Nephron (organoid): Measurements from ENCODE around the gene GPC5.

Experiments used
- H3K27ac Mint-ChIP-seq, 3 experiments: 2 replicates each; pipeline ENCODE4 v1.8.0; 2020; ENCODE audit warnings: mixed read lengths in 3 of 3, mild to moderate bottlenecking in 2 of 3, moderate library complexity in 1 of 3
- H3K27me3 Mint-ChIP-seq: 2 replicates; pipeline ENCODE4 v1.8.0; 2021; ENCODE audit warnings: low read depth, mild to moderate bottlenecking, moderate library complexity, mixed read lengths
- H3K36me3 Mint-ChIP-seq: 2 replicates; pipeline ENCODE4 v1.8.0; 2020; ENCODE audit warnings: low read depth, mixed read lengths
- H3K4me1 Mint-ChIP-seq: 2 replicates; pipeline ENCODE4 v1.8.0; 2020; ENCODE audit warnings: mixed read lengths
- H3K4me3 Mint-ChIP-seq, 3 experiments: 2 replicates each; pipeline ENCODE4 v1.8.0; 2020; ENCODE audit warnings: mild to moderate bottlenecking in 3 of 3, mixed read lengths in 3 of 3, moderate library complexity in 2 of 3
- H3K9me3 Mint-ChIP-seq: 2 replicates; pipeline ENCODE4 v1.8.0; 2020; ENCODE audit warnings: mixed read lengths
- TF ChIP-seq, protein P1 (sequence below), 3 experiments: fragments of 200-600 bp; sonication (generic); IDR thresholded peaks; one replicate each; pipeline ENCODE4 v1.5.0; 2021; ENCODE audit warnings: antibody characterized with exemption in 3 of 3; ENCODE audit not compliant: unreplicated experiment in 3 of 3

The GPC5 gene

DNA sequence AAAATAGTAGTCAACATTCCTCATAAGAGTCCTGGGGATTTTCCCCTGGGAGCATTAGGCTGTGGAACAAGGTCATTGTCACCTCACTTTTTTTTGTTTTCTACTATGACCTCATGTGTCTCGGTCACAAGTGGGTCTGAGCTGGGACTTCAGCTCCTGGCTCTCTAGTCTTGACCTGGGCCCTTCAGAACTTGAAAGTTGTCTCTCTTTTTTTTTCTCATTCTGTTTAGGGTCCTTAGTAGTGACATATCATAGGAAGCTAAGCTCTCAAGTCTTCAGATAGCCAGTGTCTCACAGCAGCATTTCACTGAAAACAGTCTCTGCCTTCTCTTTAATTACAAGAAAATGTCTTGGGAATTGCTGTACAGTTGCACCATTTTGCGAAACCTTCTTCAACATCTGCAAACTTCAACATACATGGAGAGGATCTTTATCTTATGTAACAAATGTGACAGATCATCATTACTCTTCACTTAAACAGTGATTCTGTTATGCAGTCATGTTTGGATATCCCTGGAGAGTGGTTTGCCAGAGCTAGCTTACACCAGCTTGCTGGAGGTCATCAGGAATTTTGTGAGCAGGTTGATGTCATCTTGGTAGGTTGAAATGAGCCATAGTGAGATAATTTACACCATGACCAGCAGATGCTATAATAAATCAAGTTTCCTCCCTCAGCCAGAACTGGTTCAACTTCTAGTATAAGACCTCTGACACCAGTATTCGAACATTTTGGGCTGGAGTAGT lies 131.5 kb downstream of the GPC5 start:
- TF ChIP-seq, protein P1, sequence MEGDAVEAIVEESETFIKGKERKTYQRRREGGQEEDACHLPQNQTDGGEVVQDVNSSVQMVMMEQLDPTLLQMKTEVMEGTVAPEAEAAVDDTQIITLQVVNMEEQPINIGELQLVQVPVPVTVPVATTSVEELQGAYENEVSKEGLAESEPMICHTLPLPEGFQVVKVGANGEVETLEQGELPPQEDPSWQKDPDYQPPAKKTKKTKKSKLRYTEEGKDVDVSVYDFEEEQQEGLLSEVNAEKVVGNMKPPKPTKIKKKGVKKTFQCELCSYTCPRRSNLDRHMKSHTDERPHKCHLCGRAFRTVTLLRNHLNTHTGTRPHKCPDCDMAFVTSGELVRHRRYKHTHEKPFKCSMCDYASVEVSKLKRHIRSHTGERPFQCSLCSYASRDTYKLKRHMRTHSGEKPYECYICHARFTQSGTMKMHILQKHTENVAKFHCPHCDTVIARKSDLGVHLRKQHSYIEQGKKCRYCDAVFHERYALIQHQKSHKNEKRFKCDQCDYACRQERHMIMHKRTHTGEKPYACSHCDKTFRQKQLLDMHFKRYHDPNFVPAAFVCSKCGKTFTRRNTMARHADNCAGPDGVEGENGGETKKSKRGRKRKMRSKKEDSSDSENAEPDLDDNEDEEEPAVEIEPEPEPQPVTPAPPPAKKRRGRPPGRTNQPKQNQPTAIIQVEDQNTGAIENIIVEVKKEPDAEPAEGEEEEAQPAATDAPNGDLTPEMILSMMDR (IDR thresholded peaks at IDR 0.05; ENCODE audit: unreplicated experiment in 3 of 3), result no peak
- H3K36me3 Mint-ChIP-seq, result peaks cover 3% of the 10 kb centered on the region
- no peaks in the 10 kb centered on the region for H3K27me3 Mint-ChIP-seq
- H3K27ac Mint-ChIP-seq, result no peak overlapping the region
- no peak overlapping the region for H3K4me3 Mint-ChIP-seq
- H3K4me1 Mint-ChIP-seq, result no peaks in the 10 kb centered on the region
- peaks cover 3% of the 10 kb centered on the region for H3K9me3 Mint-ChIP-seq

DNA sequence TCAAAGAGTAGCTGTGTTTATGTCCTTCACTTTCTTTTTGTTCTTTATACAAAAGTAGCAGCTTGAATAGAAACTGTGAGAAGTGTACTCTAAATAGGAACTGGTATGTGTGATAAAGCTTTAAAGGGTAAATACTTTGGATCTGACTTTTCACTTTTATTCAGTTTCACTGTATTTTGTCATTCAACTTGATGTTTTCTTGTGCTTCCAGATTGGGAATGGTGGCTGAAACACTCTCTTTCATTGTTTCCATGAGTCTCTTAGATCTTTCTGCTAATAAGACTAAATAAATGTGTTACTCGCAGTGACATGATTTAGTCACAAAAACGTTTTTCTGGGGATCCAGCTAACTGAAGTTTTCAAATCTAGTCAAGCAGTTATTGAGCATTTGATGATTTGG lies 133.2 kb downstream of the GPC5 start:
- no peaks in the 10 kb centered on the region for H3K4me1 Mint-ChIP-seq
- no peak overlapping the region for H3K27ac Mint-ChIP-seq
- H3K9me3 Mint-ChIP-seq, result peaks cover under 1% of the 10 kb centered on the region
- no peaks in the 10 kb centered on the region for H3K27me3 Mint-ChIP-seq
- peaks cover 1% of the 10 kb centered on the region for H3K36me3 Mint-ChIP-seq
- TF ChIP-seq, protein P1 (IDR thresholded peaks at IDR 0.05; ENCODE audit: unreplicated experiment in 3 of 3), result no peak
- H3K4me3 Mint-ChIP-seq, result no peak overlapping the region

DNA sequence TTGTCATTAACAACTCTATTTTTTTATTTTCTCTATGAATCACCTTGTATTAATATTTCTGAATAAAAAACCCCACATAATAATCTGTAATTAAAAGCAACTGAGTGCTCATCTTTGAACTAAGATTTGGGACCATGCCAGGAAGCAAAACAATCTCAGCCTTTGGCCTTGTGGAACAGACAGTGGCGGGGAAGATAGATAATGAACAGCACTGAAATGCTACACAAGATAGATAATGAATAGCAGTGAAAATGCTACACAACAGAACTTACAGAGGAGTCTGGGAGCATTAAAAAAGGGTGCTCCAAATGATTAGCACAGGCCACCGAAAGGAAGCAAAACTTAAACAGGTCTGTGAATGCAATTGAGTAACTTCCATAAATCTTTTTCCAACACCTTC lies 134.9 kb downstream of the GPC5 start:
- no peaks in the 10 kb centered on the region for H3K36me3 Mint-ChIP-seq
- no peaks in the 10 kb centered on the region for H3K9me3 Mint-ChIP-seq
- TF ChIP-seq, protein P1 (IDR thresholded peaks at IDR 0.05; ENCODE audit: unreplicated experiment in 3 of 3), result no peak
- H3K4me1 Mint-ChIP-seq, result no peaks in the 10 kb centered on the region
- peak overlapping the region in 1 of 3 experiments; percentile 16 for H3K27ac Mint-ChIP-seq
- no peaks in the 10 kb centered on the region for H3K27me3 Mint-ChIP-seq
- H3K4me3 Mint-ChIP-seq, result no peak overlapping the region

DNA sequence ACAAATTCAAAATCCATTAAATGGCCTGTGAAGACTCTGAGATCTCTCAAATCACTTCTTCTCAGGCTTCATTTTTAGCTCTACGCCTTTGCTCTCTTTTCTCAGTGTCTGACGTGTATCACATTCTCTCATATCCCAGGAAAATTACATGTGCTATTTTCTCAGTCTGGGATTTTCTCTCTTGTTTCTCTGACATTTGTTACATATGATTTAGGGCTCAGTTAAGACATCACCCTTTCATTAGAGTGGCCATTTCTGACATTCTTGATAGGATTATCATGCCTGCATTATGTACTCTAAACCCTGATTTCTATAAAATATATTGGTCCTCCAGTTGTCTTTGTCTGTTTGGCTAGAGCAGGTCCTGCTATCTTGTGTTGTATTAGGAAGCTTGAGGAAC lies 136.6 kb downstream of the GPC5 start:
- Mint-ChIP-seq H3K4me3 (no peak overlapping the region), H3K36me3 (no peaks in the 10 kb centered on the region), H3K4me1 (peaks cover 2% of the 10 kb centered on the region), H3K9me3 (no peaks in the 10 kb centered on the region), H3K27me3 (no peaks in the 10 kb centered on the region), H3K27ac (no peak overlapping the region)
- TF ChIP-seq, protein P1 (IDR thresholded peaks at IDR 0.05; ENCODE audit: unreplicated experiment in 3 of 3), result no peak

DNA sequence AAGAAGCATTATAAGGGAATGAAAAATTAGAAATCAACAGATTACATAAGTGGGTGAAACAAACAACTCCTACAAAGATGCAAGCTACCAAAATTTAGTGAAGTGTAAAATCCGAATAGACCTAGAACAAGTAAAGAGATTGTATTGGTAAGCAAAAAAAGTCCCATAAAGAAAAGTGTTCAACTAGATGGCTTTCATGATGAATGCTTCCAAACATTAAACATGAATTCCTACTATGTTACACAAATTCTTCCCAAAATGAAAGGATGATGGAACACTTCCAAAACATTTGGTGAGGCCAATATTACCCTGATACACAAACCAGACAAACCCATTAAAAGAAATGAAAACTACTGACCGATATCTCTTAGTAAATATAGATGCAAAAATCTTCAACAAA lies 139.0 kb downstream of the GPC5 start:
- H3K36me3 Mint-ChIP-seq, result no peaks in the 10 kb centered on the region
- H3K9me3 Mint-ChIP-seq, result no peaks in the 10 kb centered on the region
- peaks cover 12% of the 10 kb centered on the region for H3K4me1 Mint-ChIP-seq
- H3K4me3 Mint-ChIP-seq, result no peak overlapping the region
- no peak overlapping the region for H3K27ac Mint-ChIP-seq
- no peaks in the 10 kb centered on the region for H3K27me3 Mint-ChIP-seq
- TF ChIP-seq, protein P1 (IDR thresholded peaks at IDR 0.05; ENCODE audit: unreplicated experiment in 3 of 3), result no peak
